GM18870 (cell line): ENCODE results near the gene CCDC60.

ENCODE experiments used
- ATAC-seq: cut with Tn5 transposase; IDR thresholded peaks from one replicate; pipeline ENCODE4 v1.9.1; 2021; ENCODE audit warnings: moderate library complexity; ENCODE audit not compliant: unreplicated experiment

Gene CCDC60

GRCh38 chr12:119334430-119335170, at the start of gene CCDC60:
Gene CCDC60, plus strand, starts transcription at chr12:119334729. Its CDS starts 448 bp downstream, at chr12:119335177.
- ATAC-seq, result no peak

- no peak for ATAC-seq
Measured at GRCh38 chr12:119288576-119288975, 46.0 kb upstream of the CCDC60 start.

- ATAC-seq, result no peak
Measured at GRCh38 chr12:119292893-119293630, 41.5 kb upstream of the CCDC60 start.

- no peak for ATAC-seq
Measured at GRCh38 chr12:119294211-119294610, 40.3 kb upstream of the CCDC60 start.

GRCh38 chr12:119296535-119296934, 38.0 kb upstream of the CCDC60 start:
- ATAC-seq, result no peak

- ATAC-seq, result no peak
Measured at GRCh38 chr12:119299130-119299529, 35.4 kb upstream of the CCDC60 start.

- ATAC-seq, result no peak
Measured at GRCh38 chr12:119301379-119301778, 33.1 kb upstream of the CCDC60 start.

- no peak for ATAC-seq
Measured at GRCh38 chr12:119302451-119303080, 32.0 kb upstream of the CCDC60 start.

- no peak for ATAC-seq
Measured at GRCh38 chr12:119306593-119306992, 27.9 kb upstream of the CCDC60 start.

GRCh38 chr12:119307747-119308146, 26.8 kb upstream of the CCDC60 start:
- no peak for ATAC-seq

GRCh38 chr12:119308708-119309456, 25.6 kb upstream of the CCDC60 start:
- ATAC-seq, result no peak

- ATAC-seq, result no peak
Measured at GRCh38 chr12:119311878-119312277, 22.7 kb upstream of the CCDC60 start.

GRCh38 chr12:119312904-119313303, 21.6 kb upstream of the CCDC60 start:
- ATAC-seq, result no peak

- no peak for ATAC-seq
Measured at GRCh38 chr12:119314290-119314689, 20.2 kb upstream of the CCDC60 start.

GRCh38 chr12:119319638-119320037, 14.9 kb upstream of the CCDC60 start:
- no peak for ATAC-seq

GRCh38 chr12:119320678-119321077, 13.9 kb upstream of the CCDC60 start:
- ATAC-seq, result no peak

GRCh38 chr12:119322301-119322723, 12.2 kb upstream of the CCDC60 start:
- no peak for ATAC-seq

- ATAC-seq, result no peak
Measured at GRCh38 chr12:119325813-119326212, 8.7 kb upstream of the CCDC60 start.

GRCh38 chr12:119326341-119326740, 8.2 kb upstream of the CCDC60 start:
- no peak for ATAC-seq

GRCh38 chr12:119327471-119327870, 7.1 kb upstream of the CCDC60 start:
- no peak for ATAC-seq

- ATAC-seq, result no peak
Measured at GRCh38 chr12:119328111-119328510, 6.4 kb upstream of the CCDC60 start.
